IPS-20b (cell line): ENCODE data around the gene UNK.
"Not testable (repeated sequence)": the region's sequence is repeated elsewhere in the genome, so short reads cannot be mapped to it uniquely, and the experiment has no call there.

ENCODE experiments used
- H3K27ac ChIP-seq: one replicate; pipeline ENCODE4 v1.5.1; 2013; ENCODE audit warnings: low read length
- H3K27me3 ChIP-seq: 2 replicates; pipeline ENCODE4 v1.6.1; 2013; ENCODE audit warnings: mild to moderate bottlenecking, low read length, inconsistent platforms; ENCODE audit not compliant: insufficient read depth
- H3K36me3 ChIP-seq: 2 replicates; pipeline ENCODE4 v1.6.1; 2013; ENCODE audit warnings: low read depth, mild to moderate bottlenecking, inconsistent platforms, low read length, moderate library complexity; ENCODE audit not compliant: insufficient read depth
- H3K4me1 ChIP-seq: 2 replicates; pipeline ENCODE4 v1.6.1; 2013; ENCODE audit warnings: mild to moderate bottlenecking, control low read depth, inconsistent platforms, low read length, moderate library complexity; ENCODE audit not compliant: insufficient read depth
- H3K4me3 ChIP-seq: 2 replicates; pipeline ENCODE4 v1.5.1; 2013; ENCODE audit warnings: mild to moderate bottlenecking, low read length, inconsistent platforms
- H3K9ac ChIP-seq: 2 replicates; pipeline ENCODE4 v1.6.1; 2013; ENCODE audit warnings: low read depth, mild to moderate bottlenecking, inconsistent platforms, low read length, moderate library complexity
- H3K9me3 ChIP-seq: 2 replicates; pipeline ENCODE4 v1.6.1; 2013; ENCODE audit warnings: mild to moderate bottlenecking, low read depth, low read length, inconsistent platforms; ENCODE audit not compliant: insufficient read depth

Gene UNK

GRCh38 chr17:75778066-75778860, 6.3 kb upstream of the UNK start:
- not testable (repeated sequence) for H3K4me1 ChIP-seq, H3K9me3 ChIP-seq, H3K27me3 ChIP-seq
- H3K36me3 ChIP-seq: peaks cover 28% of the 10 kb centered on the region
- H3K9ac ChIP-seq: peak overlapping the region; percentile 95
- peak overlapping the region; percentile 96 for H3K4me3 ChIP-seq
- peak overlapping the region; percentile 49 for H3K27ac ChIP-seq

- peaks cover 8% of the 10 kb centered on the region; the same call in 1 of the 2 replicates for H3K4me1 ChIP-seq
- H3K9ac ChIP-seq: peak overlapping the region; percentile 95
- no peaks in the 10 kb centered on the region for H3K9me3 ChIP-seq
- H3K27ac ChIP-seq: peak overlapping the region; percentile 49
- peak overlapping the region; percentile 96 for H3K4me3 ChIP-seq
- H3K36me3 ChIP-seq: peaks cover 28% of the 10 kb centered on the region
- H3K27me3 ChIP-seq: no peaks in the 10 kb centered on the region
Measured at GRCh38 chr17:75778861-75779249, 5.8 kb upstream of the UNK start.

- Histone ChIP-seq H3K4me1 (peaks cover 12% of the 10 kb centered on the region; the same call in 1 of the 2 replicates), H3K27ac (peak overlapping the region; percentile 49), H3K9me3 (no peaks in the 10 kb centered on the region), H3K9ac (peak overlapping the region; percentile 95), H3K4me3 (peak overlapping the region; percentile 96), H3K36me3 (peaks cover 28% of the 10 kb centered on the region), H3K27me3 (no peaks in the 10 kb centered on the region)
Measured at GRCh38 chr17:75779250-75779986, 5.2 kb upstream of the UNK start.

GRCh38 chr17:75779987-75780889, 4.4 kb upstream of the UNK start:
- Histone ChIP-seq H3K36me3 (peaks cover 28% of the 10 kb centered on the region), H3K9me3 (no peaks in the 10 kb centered on the region), H3K27me3 (no peaks in the 10 kb centered on the region), H3K4me1 (peaks cover 12% of the 10 kb centered on the region; the same call in 1 of the 2 replicates), H3K27ac (no peak overlapping the region), H3K4me3 (no peak overlapping the region), H3K9ac (no peak overlapping the region)

- H3K36me3 ChIP-seq: peaks cover 6% of the 10 kb centered on the region
- no peaks in the 10 kb centered on the region for H3K27me3 ChIP-seq
- H3K4me1 ChIP-seq: peaks cover 19% of the 10 kb centered on the region
- H3K9ac ChIP-seq: peak overlapping the region; percentile 100; the same call in 1 of the 2 replicates
- no peak overlapping the region for H3K27ac ChIP-seq
- H3K4me3 ChIP-seq: no peak overlapping the region
- H3K9me3 ChIP-seq: no peaks in the 10 kb centered on the region
Measured at GRCh38 chr17:75783069-75783783, 1.4 kb upstream of the UNK start.

- H3K4me1 ChIP-seq: peaks cover 19% of the 10 kb centered on the region
- H3K27me3 ChIP-seq: no peaks in the 10 kb centered on the region
- H3K4me3 ChIP-seq: peak overlapping the region; percentile 99
- H3K36me3 ChIP-seq: no peaks in the 10 kb centered on the region
- peak overlapping the region; percentile 100; the same call in 1 of the 2 replicates for H3K9ac ChIP-seq
- no peaks in the 10 kb centered on the region for H3K9me3 ChIP-seq
- H3K27ac ChIP-seq: no peak overlapping the region
Measured at GRCh38 chr17:75783803-75784472, 668 bp upstream of the UNK start.

- H3K9me3 ChIP-seq: no peaks in the 10 kb centered on the region
- H3K27ac ChIP-seq: peak overlapping the region; percentile 96
- H3K4me3 ChIP-seq: peak overlapping the region; percentile 99
- peaks cover 19% of the 10 kb centered on the region for H3K4me1 ChIP-seq
- no peaks in the 10 kb centered on the region for H3K27me3 ChIP-seq
- H3K9ac ChIP-seq: peak overlapping the region; percentile 100
- no peaks in the 10 kb centered on the region for H3K36me3 ChIP-seq
Measured at GRCh38 chr17:75785016-75785890, 647 bp downstream of the UNK start.

GRCh38 chr17:75791254-75791653, 6.6 kb downstream of the UNK start:
- H3K9me3 ChIP-seq: no peaks in the 10 kb centered on the region
- H3K27me3 ChIP-seq: no peaks in the 10 kb centered on the region
- H3K4me3 ChIP-seq: no peak overlapping the region
- no peak overlapping the region for H3K27ac ChIP-seq
- H3K36me3 ChIP-seq: peaks cover 47% of the 10 kb centered on the region
- no peak overlapping the region for H3K9ac ChIP-seq
- peaks cover 1% of the 10 kb centered on the region for H3K4me1 ChIP-seq

- Histone ChIP-seq H3K36me3 (peaks cover 67% of the 10 kb centered on the region), H3K4me1 (no peaks in the 10 kb centered on the region), H3K4me3 (no peak overlapping the region), H3K27ac (no peak overlapping the region), H3K9me3 (no peaks in the 10 kb centered on the region), H3K27me3 (no peaks in the 10 kb centered on the region), H3K9ac (no peak overlapping the region)
Measured at GRCh38 chr17:75793460-75793859, 8.9 kb downstream of the UNK start.
